ENCODE measurements around the gene RASGRP3.

RASGRP3 gene

DNA sequence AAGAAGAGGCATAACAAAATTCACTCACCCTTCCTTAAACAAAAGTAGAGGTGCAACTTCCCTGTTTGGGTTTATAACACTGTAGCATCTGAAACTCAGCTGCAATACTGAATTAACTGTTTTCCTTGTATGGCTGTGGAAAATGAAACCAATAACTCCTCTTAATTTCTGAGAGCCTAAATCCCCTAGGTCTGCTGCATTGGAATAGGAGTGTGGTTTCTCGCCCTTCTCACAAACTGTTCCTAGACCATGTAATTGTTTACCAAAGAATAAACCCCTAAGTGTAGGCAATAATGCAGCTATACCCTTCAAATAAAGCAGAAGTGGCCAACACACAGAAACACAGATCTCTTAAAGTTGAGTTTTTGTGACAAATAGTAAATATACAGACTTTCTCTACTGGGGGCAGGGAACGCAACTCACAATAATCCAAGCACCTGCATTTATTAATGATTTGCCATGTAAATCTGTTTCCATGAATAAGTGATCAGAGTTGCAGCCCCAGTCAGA, 52.0 kb downstream of the RASGRP3 start:
- peak in 1 of 2 donors; percentile 6 for DNase-seq

DNA sequence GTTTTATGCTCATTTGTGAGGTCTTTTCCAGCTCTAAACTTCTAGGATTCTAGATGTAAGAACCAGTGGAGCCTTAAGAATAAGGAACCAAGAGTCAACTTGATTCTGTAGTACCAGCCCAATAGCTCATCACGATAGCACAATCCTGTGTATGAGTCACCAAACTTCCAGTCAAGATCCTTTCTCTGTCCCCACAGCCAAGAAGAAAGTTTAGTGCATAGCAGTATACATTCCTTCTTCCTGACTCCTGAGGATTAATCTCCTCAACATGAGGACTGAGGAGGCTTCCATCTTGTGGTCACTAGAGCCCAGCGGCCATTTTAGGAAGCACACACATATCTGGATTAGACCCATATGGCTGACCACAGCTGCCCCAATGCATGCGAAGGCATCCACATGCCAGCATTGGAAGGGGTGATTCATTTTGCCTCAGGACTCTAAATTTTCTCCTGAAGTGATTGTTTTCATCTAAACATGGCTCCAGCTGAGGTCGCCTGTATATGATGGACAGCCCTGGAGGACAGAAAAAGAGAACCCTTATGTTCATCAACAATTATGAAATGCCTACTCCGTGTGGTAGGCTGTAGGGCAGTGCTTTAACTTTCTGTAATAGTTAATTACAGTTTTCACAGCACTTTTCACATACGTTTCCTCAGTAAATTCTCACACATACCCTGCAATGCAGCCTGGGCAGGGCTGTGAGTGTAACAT, 53.5 kb downstream of the RASGRP3 start:
- peak in 1 of 2 donors; percentile 6 for DNase-seq

DNA sequence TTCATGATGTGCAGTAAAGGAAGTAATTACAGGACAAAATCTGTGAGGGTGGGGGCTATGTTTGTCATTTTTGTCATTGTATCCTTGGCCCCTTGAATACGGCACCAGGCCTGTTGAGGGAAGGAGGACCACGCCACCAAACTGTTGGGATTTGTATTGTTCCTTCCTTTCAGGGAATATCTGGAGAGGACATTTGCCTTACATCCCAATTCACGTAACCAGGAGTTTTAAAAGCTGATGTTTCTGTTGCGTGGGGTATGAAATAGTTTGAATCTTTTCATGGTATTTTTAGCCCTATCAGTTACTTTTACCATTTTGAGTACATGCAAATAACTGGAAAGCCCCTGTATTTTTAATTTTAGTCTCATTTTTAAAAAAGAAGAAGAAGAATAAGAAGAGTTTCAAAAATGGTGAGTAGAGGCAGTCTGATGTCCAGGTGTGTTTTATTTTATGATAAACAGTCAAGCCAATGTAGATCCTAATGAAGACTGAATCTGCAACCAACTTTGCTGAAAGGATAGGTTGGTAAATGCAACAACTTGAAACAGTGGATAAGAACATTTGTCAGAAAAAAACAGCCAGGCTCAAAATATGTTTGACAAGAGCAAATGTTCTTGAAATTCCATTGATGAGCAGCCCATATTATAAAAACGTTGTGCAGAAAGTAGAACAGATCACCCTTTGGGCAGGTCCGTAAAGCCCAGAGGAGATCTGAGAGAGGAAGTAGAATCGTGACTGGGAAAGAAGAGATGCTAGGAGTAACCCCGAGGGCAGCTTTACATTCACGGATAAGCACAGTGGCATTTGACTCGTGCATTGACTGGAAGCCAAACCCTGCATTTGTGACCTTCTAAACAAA, 54.5 kb downstream of the RASGRP3 start:
- DNase-seq, result no peak

DNA sequence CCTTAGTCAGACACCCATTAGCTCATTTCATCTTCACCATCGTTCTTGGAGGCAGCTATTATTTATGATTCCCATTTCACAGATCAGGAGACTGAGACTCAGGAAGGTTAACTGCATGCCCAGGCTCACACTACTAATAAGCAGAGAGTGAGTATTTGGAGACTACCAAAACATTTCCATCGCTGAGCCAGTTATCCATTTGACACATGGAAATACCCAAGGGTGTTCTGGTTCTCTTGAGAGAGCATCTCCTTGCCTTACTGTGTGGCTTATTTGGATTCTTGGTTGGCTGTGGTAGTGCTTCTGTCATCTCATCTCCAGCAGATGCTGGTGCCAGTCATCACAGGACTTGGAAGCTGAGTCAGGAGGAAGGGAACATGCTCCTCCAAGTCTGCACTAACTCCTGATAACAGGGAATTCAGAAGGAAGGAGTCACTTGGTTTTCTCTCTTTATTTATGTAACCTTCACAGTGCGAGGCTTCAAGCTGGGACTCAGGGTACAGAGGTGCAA, 55.2 kb downstream of the RASGRP3 start:
- no peak for DNase-seq

DNA sequence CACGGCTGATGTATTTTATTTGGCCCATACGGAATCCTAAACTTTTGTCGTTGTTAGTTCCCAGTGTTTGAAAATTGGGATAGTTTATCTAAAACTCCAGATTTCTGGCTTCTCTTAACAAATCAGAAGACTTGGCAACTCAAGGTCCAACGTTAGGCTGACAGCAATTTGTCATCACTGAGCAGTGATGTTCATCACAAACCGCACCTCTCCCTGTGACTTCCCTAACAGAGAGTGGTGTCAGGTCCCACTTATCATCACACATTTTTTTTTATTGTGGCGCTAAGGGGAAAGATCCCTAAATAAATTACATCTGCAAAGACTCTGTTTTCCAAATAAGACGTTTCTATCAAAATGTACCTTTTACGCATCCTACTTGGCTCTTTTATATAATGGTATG, 55.7 kb downstream of the RASGRP3 start:
- no peak for DNase-seq

DNA sequence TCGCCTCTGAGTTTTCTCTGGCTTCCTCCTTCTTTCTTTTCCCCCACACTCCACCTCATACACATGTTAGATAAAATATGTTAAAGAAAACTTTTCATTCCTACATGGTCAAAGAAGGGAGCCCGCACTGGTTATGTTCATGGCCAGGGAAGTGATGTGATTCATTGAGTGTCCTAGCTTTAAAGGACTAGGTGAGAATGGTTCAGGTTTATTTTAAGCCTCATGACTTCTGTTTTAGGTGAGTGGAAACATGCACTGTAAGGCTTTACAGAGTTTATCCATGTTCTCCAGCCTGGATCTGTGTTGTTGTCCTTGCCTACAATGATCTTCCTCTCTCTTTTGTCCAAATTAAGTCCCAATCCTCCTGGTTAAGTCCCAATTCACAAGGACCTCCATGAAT, 56.5 kb downstream of the RASGRP3 start:
- DNase-seq, result no peak

DNA sequence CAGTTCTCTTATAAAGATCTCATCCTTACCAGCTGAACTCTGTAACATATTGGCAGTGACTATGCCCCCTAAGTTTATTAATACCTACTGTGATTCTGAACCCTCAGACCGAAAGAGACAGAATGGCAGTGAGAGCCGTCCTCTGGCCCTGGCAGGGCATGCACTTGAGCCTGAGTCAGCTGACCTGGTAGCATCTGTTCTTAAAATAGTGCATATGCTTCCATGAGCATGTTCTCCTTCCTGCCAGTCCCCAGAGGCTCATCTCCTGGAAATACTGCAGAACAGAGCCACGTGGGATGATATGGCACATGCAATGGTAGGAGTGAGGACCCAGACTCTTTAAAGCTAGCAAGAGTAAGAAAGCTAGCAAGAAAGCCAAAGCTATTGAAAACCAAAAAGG, 59.0 kb downstream of the RASGRP3 start:
- no peak for DNase-seq

DNA sequence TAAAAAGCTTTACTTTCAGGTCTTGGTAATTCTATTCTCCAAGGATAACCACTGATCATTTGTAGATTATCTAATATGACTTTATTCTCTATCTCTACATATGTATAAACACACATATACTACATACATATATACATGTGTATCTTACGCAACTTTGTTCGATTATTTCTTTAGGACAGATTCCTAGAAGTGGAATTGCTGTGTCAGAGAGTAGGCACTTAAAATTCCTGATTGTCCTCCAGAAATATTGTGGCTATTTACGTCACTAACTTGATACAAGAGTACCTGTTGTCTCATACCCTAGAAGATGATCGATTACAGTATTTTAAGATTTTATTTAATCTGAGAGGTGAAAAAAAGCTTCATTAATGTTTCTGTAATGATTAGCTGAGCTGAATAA, 64.8 kb downstream of the RASGRP3 start:
- DNase-seq, result no peak

DNA sequence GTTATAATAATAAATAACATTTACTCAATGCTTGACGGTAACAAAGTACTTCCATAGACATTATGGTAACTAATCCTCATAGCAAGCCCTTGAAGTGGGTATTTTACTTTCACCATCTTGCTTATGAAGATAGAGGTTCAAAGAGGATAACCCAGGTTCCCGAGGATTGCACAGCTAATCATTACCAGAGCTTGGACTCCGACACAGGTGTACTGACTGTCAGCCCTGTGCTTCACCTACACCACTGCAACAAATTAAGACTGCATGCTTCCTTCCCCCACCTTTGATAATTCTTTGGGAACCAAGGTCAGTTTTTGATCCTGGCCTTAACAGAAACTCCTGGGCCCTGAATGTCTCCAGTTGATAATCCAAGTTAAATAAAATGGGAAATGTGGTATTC, 73.8 kb downstream of the RASGRP3 start:
- DNase-seq, result no peak

DNA sequence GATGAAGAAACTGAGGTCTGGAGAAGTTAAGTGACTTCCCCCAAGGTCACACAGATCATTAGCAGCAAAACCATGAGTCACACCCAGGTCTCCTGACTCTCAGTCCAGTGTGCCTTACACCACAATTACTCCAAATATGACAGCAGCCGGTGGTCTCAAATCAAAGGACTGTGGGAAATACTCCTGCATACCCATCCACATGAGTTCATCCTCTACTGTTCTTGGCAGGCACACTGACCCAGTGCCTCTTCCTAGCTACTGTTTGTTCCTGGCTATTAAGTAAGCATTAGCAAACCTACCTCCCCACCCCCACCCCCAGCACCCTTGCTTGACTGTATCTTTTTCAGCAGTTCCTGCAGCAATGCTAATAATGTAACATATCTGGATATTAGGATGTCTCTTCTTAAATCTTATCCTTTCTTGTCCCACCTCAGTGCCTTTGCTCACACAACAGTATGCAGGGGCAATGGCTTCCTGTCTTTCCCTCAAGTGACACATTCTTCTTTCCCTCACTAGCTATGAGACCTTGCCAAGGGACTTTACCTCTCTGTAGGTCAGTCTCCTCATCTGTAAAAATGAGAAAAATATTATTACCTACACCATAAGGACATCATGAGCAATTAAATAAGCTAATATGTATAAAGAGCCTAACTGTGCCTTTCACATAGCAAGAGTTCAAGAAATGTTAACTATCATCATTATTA, 76.5 kb downstream of the RASGRP3 start:
- DNase-seq, result peak; percentile 50 to 86

DNA sequence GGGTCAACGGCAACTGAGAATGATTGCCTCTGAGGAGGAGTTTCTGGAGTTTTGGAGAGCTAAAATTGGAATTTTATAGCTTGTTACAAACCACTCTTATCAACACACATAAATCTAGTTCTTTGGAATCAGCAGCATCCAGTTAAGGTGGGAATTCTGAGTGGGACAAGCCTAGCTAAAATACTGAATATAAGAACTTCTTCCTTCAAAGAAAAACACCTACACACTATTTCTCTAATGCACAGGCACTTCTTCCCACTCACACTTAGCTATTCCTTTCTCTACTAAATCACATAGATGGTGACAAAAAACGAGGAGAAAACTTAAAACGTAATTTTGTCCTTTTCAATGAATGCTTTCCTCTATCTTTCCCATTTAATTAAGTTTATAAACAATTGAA, 79.2 kb downstream of the RASGRP3 start:
- DNase-seq, result peak in 1 of 2 donors; percentile 3

DNA sequence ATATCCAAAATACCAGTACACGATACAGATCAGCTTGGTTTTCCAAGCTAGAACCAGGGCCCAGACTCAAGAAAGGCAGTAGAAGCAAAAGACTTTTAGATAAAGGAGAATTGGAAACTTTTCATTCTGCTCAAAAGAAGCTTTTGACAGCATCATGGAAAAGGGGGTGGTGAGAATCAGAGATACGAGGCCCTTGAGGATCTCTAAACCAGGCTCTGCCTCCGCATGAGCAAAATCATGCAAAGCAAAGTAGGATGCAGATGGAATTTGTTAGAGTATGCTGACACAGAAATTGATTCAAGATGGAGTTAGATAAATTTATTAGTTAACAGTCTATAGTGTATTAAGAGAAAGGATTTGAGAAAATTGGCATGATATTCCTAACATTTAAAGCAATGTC, 82.9 kb downstream of the RASGRP3 start:
- no peak for DNase-seq

DNA sequence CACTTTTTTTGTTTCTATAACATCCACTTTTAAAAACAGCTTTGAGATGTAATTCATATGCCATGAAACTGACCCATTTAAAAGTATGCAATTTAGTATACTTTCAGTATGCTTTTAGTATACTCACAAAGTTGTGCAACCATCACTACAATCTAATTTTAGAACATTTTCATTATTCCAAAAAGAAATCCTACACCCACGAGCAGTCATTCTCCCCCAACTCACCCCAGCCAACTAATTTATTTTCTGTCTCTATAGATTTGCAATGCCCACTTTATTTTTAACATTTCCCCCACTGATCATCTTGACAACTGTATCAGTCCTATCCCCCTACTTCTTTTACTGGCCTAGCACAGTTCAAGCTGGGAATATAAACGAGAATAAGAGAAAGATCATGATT, 83.6 kb downstream of the RASGRP3 start:
- no peak for DNase-seq

DNA sequence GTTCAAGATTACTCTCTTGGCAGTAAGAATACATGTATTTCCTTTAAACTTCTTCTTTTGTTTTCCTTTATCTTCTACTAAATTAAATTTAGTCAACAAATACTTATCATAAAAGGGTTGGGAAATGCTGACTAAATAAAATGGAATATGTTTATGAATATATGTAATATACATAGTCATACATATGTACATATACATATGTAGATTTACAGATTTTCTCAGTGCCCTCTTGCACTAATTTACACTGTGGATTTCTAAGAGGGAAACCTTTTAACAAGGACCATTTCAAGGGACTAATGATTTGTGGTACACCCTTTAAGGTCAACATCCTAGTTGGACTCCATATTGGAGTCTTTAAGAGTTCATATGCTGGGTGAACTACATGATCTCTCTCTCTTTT, 85.4 kb downstream of the RASGRP3 start:
- DNase-seq, result no peak

DNA sequence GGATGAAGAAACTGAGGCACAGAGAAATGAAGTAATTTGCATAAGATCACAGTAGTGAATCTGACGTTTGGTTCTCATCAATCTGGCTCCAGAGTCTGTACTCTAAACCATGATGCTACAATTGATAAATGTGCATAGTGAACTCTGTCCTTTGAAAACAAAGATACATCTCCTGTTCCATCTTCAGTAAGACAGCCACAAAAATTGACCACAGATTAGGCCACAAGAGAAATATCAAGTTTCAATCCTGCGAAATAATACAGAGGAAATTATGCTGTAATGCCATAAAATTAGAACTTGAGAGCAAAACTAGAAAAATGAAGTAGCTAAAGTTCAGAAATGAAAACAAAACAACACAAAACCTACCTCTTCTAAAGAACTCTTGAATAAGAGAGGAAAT, 94.2 kb downstream of the RASGRP3 start:
- no peak for DNase-seq

DNA sequence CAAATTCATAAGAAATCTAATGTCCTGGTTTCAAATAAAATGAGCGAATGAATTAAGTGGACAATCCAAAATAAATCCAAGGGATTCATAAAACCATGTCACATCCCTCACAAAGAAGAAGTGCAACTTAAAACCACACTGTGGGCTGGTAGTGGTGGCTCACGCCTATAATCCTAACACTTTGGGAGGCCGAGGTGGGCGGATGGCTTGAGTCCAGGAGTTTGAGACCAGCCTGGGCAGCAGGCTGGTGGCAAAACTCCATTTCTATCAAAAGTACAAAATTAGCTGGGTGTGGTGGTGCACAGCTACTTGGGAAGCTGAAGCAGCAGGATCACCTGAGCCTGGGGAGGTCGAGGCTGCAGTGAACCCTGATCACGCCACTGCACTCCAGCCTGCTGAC, 97.2 kb downstream of the RASGRP3 start:
- peak in 1 of 2 donors; percentile 22 for DNase-seq

DNA sequence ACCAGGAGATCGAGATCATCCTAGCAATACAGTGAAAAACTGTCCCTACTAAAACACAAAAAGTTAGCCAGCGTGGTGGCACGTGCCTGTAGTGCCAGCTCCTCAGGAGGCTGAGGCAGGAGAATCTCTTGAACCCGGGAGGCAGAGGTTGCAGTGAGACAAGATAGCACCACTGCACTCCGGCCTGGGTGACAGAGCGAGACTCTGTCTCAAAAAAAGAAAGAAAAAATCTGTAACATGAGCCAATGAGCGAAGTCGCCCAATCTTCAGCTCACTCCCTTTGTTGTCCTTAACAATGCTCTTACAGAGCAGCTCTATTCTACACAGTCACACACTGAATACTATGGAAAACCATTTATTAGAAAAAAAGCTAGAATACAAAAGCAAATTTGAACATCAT, 100.6 kb downstream of the RASGRP3 start:
- DNase-seq, result no peak

DNA sequence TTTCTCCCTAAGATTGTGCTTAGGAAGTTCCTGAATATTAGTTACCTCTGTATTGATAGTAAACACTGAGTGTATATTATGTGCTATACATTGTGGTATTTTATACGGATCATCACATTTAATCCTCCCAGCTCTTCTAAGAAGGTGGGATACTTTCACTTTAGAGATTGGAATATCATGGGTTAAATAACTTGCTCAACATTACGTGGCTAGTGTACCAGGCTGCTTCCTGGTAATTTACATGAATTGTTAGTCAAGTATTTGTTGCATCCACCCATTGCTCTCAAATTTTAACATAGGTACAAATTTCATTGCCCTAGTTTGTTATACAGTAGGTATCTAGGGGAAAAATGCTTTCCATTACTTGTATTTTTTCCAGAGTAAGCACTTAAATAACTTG, 101.2 kb downstream of the RASGRP3 start:
- DNase-seq, result no peak

DNA sequence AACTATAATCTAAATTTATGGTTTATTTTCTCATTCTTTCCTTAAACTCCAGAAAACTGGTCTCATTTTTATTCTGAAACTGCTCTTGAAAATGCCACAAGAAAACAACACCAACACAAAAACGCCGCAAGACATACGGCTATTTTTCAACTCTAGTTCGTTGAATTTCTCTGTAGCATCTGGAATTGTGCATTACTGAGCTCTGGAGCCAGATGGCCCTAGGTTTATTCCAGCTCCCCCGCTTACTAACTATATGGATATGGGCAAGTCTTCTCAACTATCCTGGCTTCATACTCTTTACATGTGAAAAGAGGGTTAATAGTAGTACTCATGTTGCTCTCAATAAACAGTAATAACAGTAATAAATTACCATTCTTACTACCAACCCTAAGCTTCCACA, 102.8 kb downstream of the RASGRP3 start:
- no peak for DNase-seq

DNA sequence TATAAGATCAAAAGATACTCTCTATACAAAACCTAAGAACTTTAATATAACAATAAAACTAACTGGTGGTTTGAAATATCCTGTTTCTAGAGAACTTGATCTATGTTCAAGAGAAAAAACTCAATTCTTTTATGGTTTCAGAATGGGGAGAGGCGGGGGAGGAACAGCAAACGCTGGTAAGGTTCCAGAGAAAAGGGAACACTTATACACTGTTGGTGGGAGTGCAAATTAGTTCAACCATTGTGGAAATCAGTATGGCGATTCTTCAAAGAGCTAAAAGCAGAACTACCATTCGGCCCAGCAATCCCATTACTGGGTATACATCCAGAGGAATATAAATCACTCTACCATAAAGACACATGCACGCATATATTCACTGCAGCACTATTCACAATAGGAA, 105.4 kb downstream of the RASGRP3 start:
- peak; percentile 38 to 48 for DNase-seq

DNA sequence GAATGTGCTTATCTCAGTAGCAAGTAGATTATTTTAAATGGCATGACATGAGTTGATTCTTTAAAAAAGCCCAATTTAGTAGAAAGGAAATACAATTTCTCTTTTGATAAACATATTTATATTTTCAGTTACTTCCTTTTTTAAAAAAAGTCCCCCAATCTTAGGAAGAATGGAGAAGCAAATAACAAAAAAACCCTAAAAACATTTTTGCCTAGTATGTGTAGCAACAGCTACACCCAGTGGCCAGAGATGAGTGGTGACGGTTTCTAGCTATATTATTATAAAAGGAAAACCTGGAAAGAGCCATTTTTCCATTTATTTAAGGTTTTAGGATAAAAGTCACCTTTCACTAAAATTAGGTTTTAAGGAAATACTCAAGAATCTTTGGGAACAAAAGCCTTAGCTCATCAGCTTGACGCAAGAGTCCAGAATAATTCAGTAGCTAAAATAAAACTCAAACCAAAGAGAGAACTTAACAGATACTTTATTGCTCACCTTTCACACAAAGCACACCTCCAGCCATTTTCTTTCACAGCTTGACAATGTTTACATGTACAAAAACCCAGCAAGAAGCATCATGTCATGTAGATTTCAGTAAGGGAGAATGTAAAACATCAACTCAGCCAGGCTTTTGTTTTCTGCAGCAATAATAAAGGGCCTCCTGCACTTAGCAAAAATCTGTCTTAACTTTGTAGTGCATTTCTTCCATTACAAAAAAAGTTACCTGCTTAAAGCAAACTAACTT, 106.9 kb downstream of the RASGRP3 start:
- peak; percentile 64 to 81 for DNase-seq

DNA sequence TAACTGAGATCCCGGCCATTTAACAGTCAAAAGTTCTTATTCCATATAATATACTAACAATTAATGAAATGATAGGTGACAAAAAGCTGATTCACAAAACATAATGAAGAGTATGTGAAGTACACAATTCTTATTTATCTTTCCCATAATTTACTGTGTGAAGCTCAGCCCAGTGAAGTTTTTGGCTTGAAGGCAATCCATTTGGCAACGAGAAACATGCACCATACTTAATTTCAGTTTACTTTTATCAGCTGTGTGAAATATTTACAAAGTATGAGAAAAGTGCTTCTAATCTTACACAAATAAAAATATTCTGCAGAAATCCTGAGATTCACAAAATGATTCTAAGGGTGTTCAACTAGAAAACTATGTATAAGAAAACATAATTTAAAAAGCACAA, 110.3 kb downstream of the RASGRP3 start:
- DNase-seq, result no peak

DNA sequence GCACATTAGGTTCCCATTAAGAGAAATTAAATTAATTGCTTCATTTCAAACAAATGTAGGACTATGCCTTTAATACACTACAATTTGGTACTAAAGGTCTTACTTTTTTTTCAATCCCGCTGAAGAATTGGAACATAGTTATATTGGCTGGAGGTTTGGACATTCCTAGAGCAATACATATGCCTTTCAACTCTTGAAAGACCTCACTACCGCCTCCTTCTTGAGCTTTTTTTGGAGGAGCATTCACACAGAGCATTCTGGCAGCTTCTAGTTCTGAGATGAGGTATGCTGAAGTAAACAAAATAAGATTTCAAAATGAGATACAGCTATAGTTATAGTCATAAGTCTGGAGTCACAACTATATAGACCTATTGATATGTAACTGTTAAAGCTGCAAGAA, 111.8 kb downstream of the RASGRP3 start:
- DNase-seq, result no peak

All from inflammatory macrophage treated with lipopolysaccharide for 1 hour (primary cell).